ENCODE measurements around the gene VIP. TPM values are rescaled to one million over a fixed set of nuclear protein-coding genes. Genes with fewer than 3 reads are reported as not detected.

VIP gene
- total RNA-seq, 1 experiment from 2014 or later: not detected

- TF ChIP-seq CTCF (IDR thresholded peaks at IDR 0.05) (no peak), POLR2AphosphoS5 (IDR thresholded peaks at IDR 0.05; ENCODE audit: low read depth, low read length) (no peak), TCF7L2 (IDR thresholded peaks at IDR 0.05; ENCODE audit: low read depth, low read length) (no peak), REST (IDR thresholded peaks at IDR 0.05; ENCODE audit: insufficient read depth in 1 of 2, low read depth in 2 of 2, low read length in 1 of 2) (no peak), SIN3A (IDR thresholded peaks at IDR 0.05; ENCODE audit: borderline replicate concordance, insufficient read depth, low read depth, low read length) (no peak)
- intact Hi-C loops (cut with micrococcal nuclease; ENCODE audit: unreplicated experiment): no loop called here
- ATAC-seq: no peak
- ChIA-PET CTCF (no interaction called here), POLR2A (no interaction called here)
- DNase-seq (ENCODE audit: low read depth, low spot score): no peak
- no TSS peak for BruUV-seq (replicated peaks)
- Histone ChIP-seq H3K27ac (ENCODE audit: low read length) (no peak overlapping the region), H3K9me3 (ENCODE audit: control insufficient read depth, insufficient read depth, low read depth, low read length) (no peaks in the 10 kb centered on the region), H3K4me1 (ENCODE audit: control insufficient read depth, insufficient read depth, low read length) (no peaks in the 10 kb centered on the region), H3K36me3 (ENCODE audit: control insufficient read depth, insufficient read depth, low read length) (no peaks in the 10 kb centered on the region), H3K4me3 (ENCODE audit: low read depth in 2 of 2, low read length in 2 of 2) (no peak overlapping the region), H3K27me3 (ENCODE audit: control insufficient read depth, insufficient read depth, low read length) (no peaks in the 10 kb centered on the region)
- in situ Hi-C loops (cut with HindIII; ENCODE audit: low pct_unique_long_range_greater_than_20kb, low sequenced_read_pairs): no loop called here
These were observed 28.6 kb upstream of the VIP start for GRCh38 chr6:152721956-152722355.

- no peak for DNase-seq (ENCODE audit: low read depth, low spot score)
- intact Hi-C loops (cut with micrococcal nuclease; ENCODE audit: unreplicated experiment): no loop called here
- ATAC-seq: no peak
These were observed 27.2 kb upstream of the VIP start for GRCh38 chr6:152723398-152723797.

More at GRCh38 chr6:152723398-152723797, 27.2 kb upstream of the VIP start:
- BruUV-seq (replicated peaks): no TSS peak
- H3K4me1 ChIP-seq (ENCODE audit: control insufficient read depth, insufficient read depth, low read length): no peaks in the 10 kb centered on the region
- H3K27me3 ChIP-seq (ENCODE audit: control insufficient read depth, insufficient read depth, low read length): no peaks in the 10 kb centered on the region
- no peak overlapping the region for H3K27ac ChIP-seq (ENCODE audit: low read length)
- POLR2A ChIA-PET: no interaction called here
- H3K36me3 ChIP-seq (ENCODE audit: control insufficient read depth, insufficient read depth, low read length): no peaks in the 10 kb centered on the region
- no peak for TF ChIP-seq SIN3A (IDR thresholded peaks at IDR 0.05; ENCODE audit: borderline replicate concordance, insufficient read depth, low read depth, low read length)
- TF ChIP-seq REST (IDR thresholded peaks at IDR 0.05; ENCODE audit: insufficient read depth in 1 of 2, low read depth in 2 of 2, low read length in 1 of 2): no peak
- no peak for TF ChIP-seq POLR2AphosphoS5 (IDR thresholded peaks at IDR 0.05; ENCODE audit: low read depth, low read length)
- TF ChIP-seq CTCF (IDR thresholded peaks at IDR 0.05): no peak
- no peak for TF ChIP-seq TCF7L2 (IDR thresholded peaks at IDR 0.05; ENCODE audit: low read depth, low read length)
- in situ Hi-C loops (cut with HindIII; ENCODE audit: low pct_unique_long_range_greater_than_20kb, low sequenced_read_pairs): no loop called here
- H3K4me3 ChIP-seq (ENCODE audit: low read depth in 2 of 2, low read length in 2 of 2): no peak overlapping the region
- CTCF ChIA-PET: no interaction called here
- no peaks in the 10 kb centered on the region for H3K9me3 ChIP-seq (ENCODE audit: control insufficient read depth, insufficient read depth, low read depth, low read length)
